Stimulated activated memory B cell treated with anti-CD40 and anti-IgM and Interleukin-4, amounts not matched to agents 10 μg/mL and 1 μg/mL and 100 μg/mL, for 72 hours (primary cell): ENCODE data around the gene CLCN1.

ENCODE experiments used
- ATAC-seq: fragments of 150-1000 bp; cut with Tn5 transposase; 2 replicates; pipeline ENCODE4 v1.10.0; 2021
- H3K27ac Mint-ChIP-seq: one replicate; pipeline ENCODE4 v1.8.0; 2022; ENCODE audit warnings: mild to moderate bottlenecking, mixed read lengths
- H3K27me3 Mint-ChIP-seq: one replicate; pipeline ENCODE4 v1.8.0; 2022; ENCODE audit warnings: mixed read lengths
- H3K36me3 Mint-ChIP-seq: one replicate; pipeline ENCODE4 v1.8.0; 2022; ENCODE audit warnings: mixed read lengths
- H3K4me1 Mint-ChIP-seq: one replicate; pipeline ENCODE4 v1.8.0; 2022; ENCODE audit warnings: mixed read lengths
- H3K4me3 Mint-ChIP-seq: one replicate; pipeline ENCODE4 v1.8.0; 2022; ENCODE audit warnings: mild to moderate bottlenecking, moderate library complexity, mixed read lengths
- H3K9me3 Mint-ChIP-seq: one replicate; pipeline ENCODE4 v1.8.0; 2022; ENCODE audit warnings: mixed read lengths

The CLCN1 gene

DNA sequence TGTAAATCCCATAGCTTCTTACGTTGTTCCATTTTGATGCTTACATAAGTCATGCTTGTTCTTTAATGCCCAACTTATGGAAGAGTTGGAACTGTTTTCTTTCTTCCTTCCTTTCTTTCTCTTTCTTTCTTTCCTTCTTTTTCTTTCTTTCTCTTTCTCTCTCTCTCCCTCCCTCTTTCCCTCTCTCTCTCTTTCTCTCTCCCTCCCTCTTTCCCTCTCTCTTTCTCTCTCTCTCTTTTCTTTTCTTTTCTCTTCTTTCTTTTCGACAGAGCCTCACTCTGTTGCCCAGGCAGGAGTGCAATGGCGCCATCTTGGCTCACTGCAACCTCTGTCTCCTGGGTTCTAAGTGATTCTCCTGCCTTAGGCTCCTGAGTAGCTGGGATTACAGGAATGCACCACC is 27.7 kb downstream of the CLCN1 start:
- no peak overlapping the region for H3K27ac Mint-ChIP-seq
- no peak for ATAC-seq
- H3K36me3 Mint-ChIP-seq = no peaks in the 10 kb centered on the region
- H3K9me3 Mint-ChIP-seq = no peaks in the 10 kb centered on the region
- peaks cover 35% of the 10 kb centered on the region for H3K27me3 Mint-ChIP-seq
- no peak overlapping the region for H3K4me3 Mint-ChIP-seq
- H3K4me1 Mint-ChIP-seq = peaks cover 9% of the 10 kb centered on the region

DNA sequence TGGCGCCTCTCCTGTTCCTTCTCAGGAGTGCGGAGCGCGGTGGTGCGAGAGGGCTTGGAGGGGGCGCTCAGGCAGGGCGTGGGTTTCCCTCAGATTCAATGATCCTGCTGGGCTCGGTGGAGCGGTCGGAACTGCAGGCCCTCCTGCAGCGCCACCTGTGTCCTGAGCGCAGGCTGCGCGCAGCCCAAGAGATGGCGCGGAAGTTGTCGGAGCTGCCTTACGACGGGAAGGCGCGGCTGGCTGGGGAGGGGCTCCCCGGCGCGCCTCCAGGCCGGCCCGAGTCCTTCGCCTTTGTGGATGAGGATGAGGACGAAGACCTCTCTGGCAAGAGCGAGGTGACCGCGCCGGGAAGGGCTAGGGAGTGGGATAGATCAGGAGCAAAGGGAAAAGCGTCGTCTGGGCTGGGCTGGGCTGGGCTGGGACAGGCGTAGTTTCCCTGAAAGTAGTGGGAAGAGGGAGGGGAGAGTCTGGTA is 29.6 kb downstream of the CLCN1 start:
- Mint-ChIP-seq H3K27ac (peak overlapping the region; percentile 45), H3K9me3 (no peaks in the 10 kb centered on the region), H3K27me3 (peaks cover 35% of the 10 kb centered on the region), H3K4me1 (peaks cover 9% of the 10 kb centered on the region), H3K4me3 (peak overlapping the region; percentile 45), H3K36me3 (no peaks in the 10 kb centered on the region)
- peak; percentile 82 for ATAC-seq

- Mint-ChIP-seq H3K4me1 (peaks cover 9% of the 10 kb centered on the region), H3K27me3 (peaks cover 35% of the 10 kb centered on the region), H3K4me3 (no peak overlapping the region), H3K36me3 (no peaks in the 10 kb centered on the region), H3K9me3 (no peaks in the 10 kb centered on the region), H3K27ac (no peak overlapping the region)
- no peak for ATAC-seq
Observed at GRCh38 chr7:143346018-143346417, 30.1 kb downstream of the CLCN1 start.

DNA sequence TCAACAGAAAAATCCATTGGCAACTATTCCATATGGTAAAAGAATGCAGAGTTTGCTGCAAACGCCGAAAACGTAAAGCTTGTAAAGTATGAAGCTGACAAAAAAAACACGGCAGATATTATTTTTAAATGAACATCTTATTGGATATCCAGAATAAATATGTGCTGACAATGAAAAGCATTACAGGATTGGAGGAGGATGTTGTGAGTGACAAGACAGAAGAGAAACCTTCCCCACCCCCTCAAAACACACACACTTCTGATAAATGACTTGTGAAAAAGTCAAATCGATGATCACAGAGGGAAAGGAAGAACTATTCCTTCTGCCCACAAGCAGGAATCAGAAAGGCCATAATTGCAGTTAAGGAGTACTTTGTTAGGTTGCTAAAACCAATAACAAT is 32.0 kb downstream of the CLCN1 start:
- no peaks in the 10 kb centered on the region for H3K36me3 Mint-ChIP-seq
- H3K27me3 Mint-ChIP-seq = peaks cover 53% of the 10 kb centered on the region
- no peaks in the 10 kb centered on the region for H3K9me3 Mint-ChIP-seq
- no peak for ATAC-seq
- no peak overlapping the region for H3K27ac Mint-ChIP-seq
- peaks cover 9% of the 10 kb centered on the region for H3K4me1 Mint-ChIP-seq
- no peak overlapping the region for H3K4me3 Mint-ChIP-seq

DNA sequence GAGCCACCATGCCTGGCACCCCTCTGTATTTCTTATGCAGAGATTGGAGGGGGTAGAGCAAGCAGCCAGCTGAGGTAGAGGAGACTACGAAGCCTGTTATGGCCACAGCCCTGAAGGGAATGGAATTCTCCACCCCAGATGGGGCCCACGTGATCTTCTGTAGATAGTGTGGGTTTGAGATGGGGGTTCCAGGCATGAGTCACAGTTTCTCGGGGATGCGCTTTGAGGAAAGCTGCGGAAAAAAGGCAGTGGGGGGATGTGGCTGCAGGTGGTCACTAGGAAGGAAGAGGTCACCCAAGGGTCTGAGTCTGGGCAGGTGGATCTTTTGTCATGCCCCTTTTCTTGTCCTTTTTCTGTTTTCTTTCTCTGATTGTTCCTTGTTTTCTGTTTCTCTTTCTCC is 35.1 kb downstream of the CLCN1 start:
- Mint-ChIP-seq H3K27ac (no peak overlapping the region), H3K4me1 (no peaks in the 10 kb centered on the region), H3K27me3 (peaks cover 56% of the 10 kb centered on the region), H3K9me3 (no peaks in the 10 kb centered on the region), H3K4me3 (no peak overlapping the region), H3K36me3 (no peaks in the 10 kb centered on the region)
- no peak for ATAC-seq

GRCh38 chr7:143351574-143351973 is 35.7 kb downstream of the CLCN1 start:
- ATAC-seq = no peak
- H3K36me3 Mint-ChIP-seq = no peaks in the 10 kb centered on the region
- H3K4me3 Mint-ChIP-seq = no peak overlapping the region
- no peaks in the 10 kb centered on the region for H3K4me1 Mint-ChIP-seq
- peaks cover 51% of the 10 kb centered on the region for H3K27me3 Mint-ChIP-seq
- H3K27ac Mint-ChIP-seq = no peak overlapping the region
- H3K9me3 Mint-ChIP-seq = no peaks in the 10 kb centered on the region

GRCh38 chr7:143352531-143353002 is 36.7 kb downstream of the CLCN1 start:
- Mint-ChIP-seq H3K4me3 (no peak overlapping the region), H3K36me3 (no peaks in the 10 kb centered on the region), H3K4me1 (no peaks in the 10 kb centered on the region), H3K9me3 (no peaks in the 10 kb centered on the region), H3K27ac (no peak overlapping the region), H3K27me3 (peaks cover 43% of the 10 kb centered on the region)
- ATAC-seq = no peak

DNA sequence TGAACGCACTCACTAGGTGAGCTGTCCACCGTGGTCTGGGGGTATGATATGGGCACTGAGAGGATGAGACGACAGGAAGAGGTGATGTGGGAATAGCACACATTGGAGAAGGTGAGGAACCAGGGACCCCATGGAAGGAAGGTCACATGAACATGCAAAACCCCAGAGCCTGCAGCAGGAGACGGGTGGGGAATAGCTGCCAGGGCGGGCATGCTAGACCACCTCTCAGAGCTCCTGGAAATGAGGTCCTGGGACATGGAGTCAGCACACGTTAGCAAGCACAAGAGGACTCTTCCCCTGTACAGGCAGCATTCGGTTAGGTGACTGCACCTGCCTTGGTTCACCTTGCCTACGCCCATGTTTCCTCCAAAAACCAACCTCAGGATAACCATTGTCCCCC is 38.5 kb downstream of the CLCN1 start:
- Mint-ChIP-seq H3K4me1 (no peaks in the 10 kb centered on the region), H3K27ac (no peak overlapping the region), H3K27me3 (peaks cover 43% of the 10 kb centered on the region), H3K4me3 (no peak overlapping the region), H3K36me3 (no peaks in the 10 kb centered on the region), H3K9me3 (no peaks in the 10 kb centered on the region)
- no peak for ATAC-seq

- no peaks in the 10 kb centered on the region for H3K36me3 Mint-ChIP-seq
- no peak overlapping the region for H3K4me3 Mint-ChIP-seq
- ATAC-seq = no peak
- no peak overlapping the region for H3K27ac Mint-ChIP-seq
- no peaks in the 10 kb centered on the region for H3K4me1 Mint-ChIP-seq
- H3K27me3 Mint-ChIP-seq = peaks cover 43% of the 10 kb centered on the region
- no peaks in the 10 kb centered on the region for H3K9me3 Mint-ChIP-seq
Observed at GRCh38 chr7:143354965-143355364, 39.1 kb downstream of the CLCN1 start.

DNA sequence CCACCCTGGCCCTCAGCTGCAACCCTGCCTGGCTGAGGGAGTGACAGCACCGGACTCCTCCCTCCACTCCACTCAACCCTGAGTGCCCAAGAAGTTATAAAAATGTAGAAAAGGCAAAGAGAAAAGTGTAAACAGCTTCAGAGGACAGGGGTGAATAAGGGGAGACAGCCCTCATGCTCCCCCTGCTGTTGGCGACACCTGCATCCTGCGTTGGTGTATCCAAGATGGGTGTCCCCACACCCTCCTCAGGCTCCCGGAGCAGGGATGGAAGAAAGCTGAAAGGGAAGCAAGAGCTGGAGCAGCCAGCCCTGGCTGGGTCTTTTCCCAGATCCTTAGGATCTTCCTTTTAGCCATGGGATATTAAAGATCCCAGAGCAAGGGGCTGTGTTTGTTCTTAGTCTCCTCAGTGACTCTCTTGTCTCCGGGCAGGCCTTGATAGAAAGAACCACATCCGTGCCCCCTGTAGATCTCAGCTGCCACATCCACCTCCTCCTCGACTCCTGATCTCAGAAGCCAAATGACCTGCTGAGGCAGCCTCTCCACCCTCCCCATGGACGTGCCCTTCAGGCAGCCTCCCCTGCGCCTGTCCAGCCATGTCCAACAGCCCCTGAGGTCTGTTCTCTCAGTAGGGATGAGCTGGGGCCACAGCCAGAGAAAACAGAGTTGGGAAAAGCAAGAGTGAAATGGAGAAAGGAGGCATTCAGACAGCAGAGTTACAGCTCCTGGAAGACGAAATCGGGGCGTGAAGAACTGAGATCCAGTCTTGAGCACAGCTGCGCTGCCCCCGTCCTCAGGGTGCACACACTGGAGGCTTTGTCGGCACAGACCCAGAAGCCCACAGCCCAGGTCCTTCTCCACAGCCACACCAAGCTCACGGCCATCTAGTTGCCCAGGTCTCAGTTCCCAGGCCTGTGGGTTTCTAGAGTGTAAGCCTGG is 39.8 kb downstream of the CLCN1 start:
- no peak overlapping the region for H3K27ac Mint-ChIP-seq
- H3K4me1 Mint-ChIP-seq = peaks cover 6% of the 10 kb centered on the region
- no peak overlapping the region for H3K4me3 Mint-ChIP-seq
- H3K9me3 Mint-ChIP-seq = no peaks in the 10 kb centered on the region
- H3K27me3 Mint-ChIP-seq = peaks cover 51% of the 10 kb centered on the region
- ATAC-seq = no peak
- H3K36me3 Mint-ChIP-seq = no peaks in the 10 kb centered on the region

GRCh38 chr7:143356414-143357050 is 40.6 kb downstream of the CLCN1 start:
- peaks cover 55% of the 10 kb centered on the region for H3K27me3 Mint-ChIP-seq
- no peak overlapping the region for H3K27ac Mint-ChIP-seq
- H3K9me3 Mint-ChIP-seq = no peaks in the 10 kb centered on the region
- no peak overlapping the region for H3K4me3 Mint-ChIP-seq
- peaks cover 12% of the 10 kb centered on the region for H3K4me1 Mint-ChIP-seq
- ATAC-seq = no peak
- no peaks in the 10 kb centered on the region for H3K36me3 Mint-ChIP-seq

DNA sequence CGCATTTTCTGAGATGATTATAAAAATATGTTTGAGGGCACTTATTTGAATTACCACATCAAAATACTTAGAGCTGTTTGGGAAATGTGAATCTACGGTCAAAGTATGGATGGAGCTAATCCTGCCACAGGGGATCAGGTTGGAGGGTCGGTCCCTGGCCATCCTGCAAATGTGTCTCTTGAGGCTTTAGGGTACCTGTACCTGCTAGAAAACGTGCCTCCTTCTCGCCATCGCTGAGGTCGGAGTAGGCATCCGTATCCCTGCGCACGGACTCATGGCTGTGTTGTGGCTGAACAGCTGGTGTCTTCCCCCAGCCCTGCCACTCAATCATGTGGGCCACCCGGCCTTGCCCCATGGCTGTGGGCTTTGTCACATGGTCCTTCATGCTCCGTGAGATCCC is 42.7 kb downstream of the CLCN1 start:
- H3K4me3 Mint-ChIP-seq = no peak overlapping the region
- H3K9me3 Mint-ChIP-seq = no peaks in the 10 kb centered on the region
- H3K36me3 Mint-ChIP-seq = no peaks in the 10 kb centered on the region
- no peak overlapping the region for H3K27ac Mint-ChIP-seq
- ATAC-seq = no peak
- H3K4me1 Mint-ChIP-seq = peaks cover 23% of the 10 kb centered on the region
- peaks cover 49% of the 10 kb centered on the region for H3K27me3 Mint-ChIP-seq

DNA sequence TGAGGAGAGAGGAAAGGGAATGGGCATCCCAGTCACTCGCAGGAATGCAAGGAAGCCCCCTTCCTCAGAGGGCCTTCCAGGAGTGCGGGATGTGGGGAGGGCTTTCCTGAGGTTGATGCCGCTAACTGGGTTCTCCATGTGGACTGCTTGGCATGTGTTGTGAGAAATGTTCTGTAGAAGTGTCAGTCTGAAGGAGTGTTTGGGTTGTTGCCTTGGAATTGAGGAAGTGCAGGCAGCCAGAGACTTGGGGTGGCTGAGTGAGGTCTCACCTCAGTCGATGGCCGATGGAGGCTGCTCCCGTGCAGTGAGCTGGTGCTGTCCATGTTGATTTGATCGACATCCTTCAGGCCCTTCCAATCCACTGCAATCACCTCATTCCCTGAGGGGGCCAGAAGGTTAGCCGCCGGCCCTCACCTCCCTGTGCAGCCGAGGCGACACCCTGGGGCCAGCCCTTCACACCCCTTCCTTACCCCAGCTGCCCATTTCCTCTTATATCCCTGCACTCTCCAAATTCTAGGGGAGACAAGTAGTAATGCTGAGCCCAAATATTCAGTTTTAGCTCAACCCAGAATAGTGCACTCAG is 44.0 kb downstream of the CLCN1 start:
- H3K27ac Mint-ChIP-seq = no peak overlapping the region
- H3K4me3 Mint-ChIP-seq = no peak overlapping the region
- H3K9me3 Mint-ChIP-seq = no peaks in the 10 kb centered on the region
- H3K36me3 Mint-ChIP-seq = no peaks in the 10 kb centered on the region
- no peak for ATAC-seq
- peaks cover 50% of the 10 kb centered on the region for H3K27me3 Mint-ChIP-seq
- H3K4me1 Mint-ChIP-seq = peaks cover 23% of the 10 kb centered on the region

DNA sequence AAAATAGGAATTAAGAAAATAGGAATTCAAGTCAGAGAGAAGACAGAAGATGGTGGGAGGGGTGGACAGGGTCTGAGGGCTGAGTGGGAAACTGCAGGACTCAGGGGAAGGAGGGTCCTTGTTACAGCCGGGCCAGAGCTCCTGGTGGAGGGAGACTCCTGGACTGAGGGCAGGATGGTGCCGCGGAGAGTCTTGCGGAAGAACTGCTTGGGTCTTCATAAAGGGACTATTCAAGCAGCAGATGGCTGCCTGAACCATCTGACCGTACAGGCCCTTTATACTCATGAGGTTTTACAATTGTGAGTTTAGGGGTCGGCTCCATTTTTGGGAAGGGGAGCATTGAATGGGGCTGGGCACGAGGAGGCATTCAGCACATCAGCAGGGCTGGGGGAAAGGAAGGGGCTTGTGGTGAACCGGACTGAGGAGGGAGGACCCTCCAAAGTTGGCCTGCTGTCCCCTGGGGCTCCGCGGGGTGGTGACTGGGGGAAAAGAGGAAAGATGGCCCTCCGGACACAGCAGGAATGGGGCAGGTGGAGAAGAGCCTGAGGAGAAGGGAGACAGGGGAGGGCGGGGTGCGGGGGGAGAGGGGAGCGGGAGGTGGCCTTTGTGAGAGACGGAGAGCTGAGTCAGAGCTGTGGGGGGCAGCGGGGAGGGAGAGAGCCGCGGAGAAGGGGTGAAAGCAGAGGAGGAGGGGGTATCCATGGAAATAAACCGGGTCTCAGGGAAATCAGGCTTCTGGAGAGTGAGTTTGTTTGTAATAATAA is 45.1 kb downstream of the CLCN1 start:
- ATAC-seq = no peak
- no peaks in the 10 kb centered on the region for H3K36me3 Mint-ChIP-seq
- H3K27me3 Mint-ChIP-seq = peaks cover 49% of the 10 kb centered on the region
- peak overlapping the region; percentile 69 for H3K4me3 Mint-ChIP-seq
- H3K27ac Mint-ChIP-seq = peak overlapping the region; percentile 0
- no peaks in the 10 kb centered on the region for H3K9me3 Mint-ChIP-seq
- H3K4me1 Mint-ChIP-seq = peaks cover 23% of the 10 kb centered on the region
